ENCODE measurements around the gene PKNOX2. TPM values are rescaled to one million over a fixed set of nuclear protein-coding genes. Genes with fewer than 3 reads are reported as not detected.

Gene PKNOX2
- total RNA-seq, 1 donor: not detected

- no peak for DNase-seq (ENCODE audit: low read depth in 2 of 3, low spot score in 2 of 3)
Measured at GRCh38 chr11:125426818-125427528, 262.4 kb downstream of the PKNOX2 start.

GRCh38 chr11:125428486-125429173, 264.1 kb downstream of the PKNOX2 start:
- no peak for DNase-seq (ENCODE audit: low read depth in 2 of 3, low spot score in 2 of 3)

- peak in 2 of 3 donors; percentile 42 to 69 for DNase-seq (ENCODE audit: low read depth in 2 of 3, low spot score in 2 of 3)
Measured at GRCh38 chr11:125429174-125429707, 264.7 kb downstream of the PKNOX2 start.

DNA sequence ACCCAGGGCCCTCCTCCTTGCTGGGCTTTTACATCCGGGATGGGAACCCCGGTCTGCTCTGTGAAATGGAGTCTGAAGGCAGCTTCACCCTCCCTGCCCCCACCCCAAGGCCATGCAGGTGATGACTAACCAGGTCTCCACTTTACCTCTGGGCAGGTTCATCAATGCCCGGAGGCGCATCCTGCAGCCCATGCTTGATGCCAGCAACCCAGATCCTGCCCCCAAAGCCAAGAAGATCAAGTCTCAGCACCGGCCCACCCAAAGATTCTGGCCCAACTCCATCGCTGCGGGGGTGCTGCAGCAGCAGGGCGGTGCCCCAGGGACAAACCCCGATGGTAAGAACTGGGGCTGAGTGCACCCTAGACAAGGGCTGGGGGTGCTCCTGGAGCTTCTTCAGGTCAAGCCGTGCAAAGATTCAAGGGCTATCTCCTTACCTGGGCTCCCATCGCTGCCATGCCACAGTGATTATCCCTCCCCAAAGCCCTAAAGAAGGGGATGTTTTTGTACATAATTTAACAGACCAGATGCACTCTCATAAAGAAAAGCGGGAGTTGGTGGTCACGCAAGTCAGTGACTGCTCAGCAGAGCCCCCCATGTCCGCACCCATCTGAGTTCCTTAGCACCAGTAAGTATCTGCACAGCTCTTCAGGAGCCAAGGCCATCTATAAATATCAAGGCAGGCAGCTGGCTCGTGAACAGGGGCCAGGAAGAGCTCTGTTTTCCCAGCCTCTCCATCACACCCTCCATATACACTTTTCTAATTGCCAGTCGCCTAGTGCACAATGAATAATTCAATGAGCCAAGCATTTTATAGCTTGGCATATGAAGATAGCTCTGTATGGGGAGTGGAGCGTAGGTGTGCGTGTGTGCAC, 265.5 kb downstream of the PKNOX2 start:
- DNase-seq (ENCODE audit: low read depth in 2 of 3, low spot score in 2 of 3): no peak

GRCh38 chr11:125431009-125431408, 266.5 kb downstream of the PKNOX2 start:
- DNase-seq (ENCODE audit: low read depth in 2 of 3, low spot score in 2 of 3): no peak

DNA sequence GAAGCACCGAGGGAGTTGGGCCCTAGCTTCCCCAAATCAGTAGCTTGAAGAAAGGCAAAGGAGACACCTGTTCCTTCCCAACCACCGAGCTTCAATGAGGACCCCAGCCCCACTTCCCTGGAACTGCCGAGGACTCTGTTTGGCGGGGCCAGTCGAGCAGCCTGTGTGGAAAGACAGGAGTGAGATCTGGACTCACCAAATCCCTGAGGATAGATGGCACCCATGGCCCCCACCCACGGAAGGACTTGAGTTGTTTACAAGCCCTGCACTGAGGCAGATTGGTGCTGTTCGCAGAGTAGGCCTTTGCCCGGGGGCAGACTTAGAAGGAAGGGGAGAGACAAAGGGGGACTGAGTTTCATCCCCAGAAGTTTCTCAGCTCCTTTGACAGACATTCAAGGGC, 266.9 kb downstream of the PKNOX2 start:
- no peak for DNase-seq (ENCODE audit: low read depth in 2 of 3, low spot score in 2 of 3)

GRCh38 chr11:125433454-125434121, 269.0 kb downstream of the PKNOX2 start:
- DNase-seq (ENCODE audit: low read depth in 2 of 3, low spot score in 2 of 3): peak in 2 of 3 donors; percentile 14 to 33

DNA sequence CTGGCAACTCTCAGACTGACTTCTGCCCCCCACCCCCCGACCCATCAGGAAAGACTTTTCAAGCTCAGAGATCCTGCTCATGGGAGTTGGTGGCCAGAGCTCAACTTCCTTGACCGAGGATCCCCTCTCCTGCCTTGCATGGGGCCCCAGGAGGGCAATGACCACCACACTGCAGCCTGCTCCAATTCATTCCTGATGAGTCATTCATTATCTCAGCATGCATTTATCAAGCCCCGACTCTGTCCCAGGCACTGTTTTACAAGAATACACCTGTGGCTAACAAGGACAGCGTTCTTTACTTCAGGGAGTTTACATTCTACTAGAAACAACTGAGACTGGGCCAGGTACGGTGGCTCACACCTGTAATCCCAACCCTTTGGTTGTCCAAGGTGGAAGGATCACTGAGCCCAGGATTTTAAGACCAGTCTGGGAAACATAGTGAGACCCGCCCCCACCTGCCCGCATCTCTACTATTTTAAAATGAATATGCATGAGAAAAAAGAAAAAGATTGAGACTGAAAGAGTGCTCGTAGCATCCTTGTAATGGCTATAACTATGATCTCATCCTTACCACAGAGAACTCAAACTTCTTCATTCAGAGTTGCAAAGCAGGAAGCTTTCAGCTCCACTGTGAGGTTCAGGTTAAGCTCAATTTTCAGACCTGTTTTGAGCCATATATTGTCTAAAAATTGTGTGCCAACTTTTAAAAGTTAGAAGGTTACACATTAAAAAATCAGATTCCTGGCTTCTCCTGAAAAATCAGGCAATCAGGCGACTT, 271.1 kb downstream of the PKNOX2 start:
- DNase-seq (ENCODE audit: low read depth in 2 of 3, low spot score in 2 of 3): no peak

DNA sequence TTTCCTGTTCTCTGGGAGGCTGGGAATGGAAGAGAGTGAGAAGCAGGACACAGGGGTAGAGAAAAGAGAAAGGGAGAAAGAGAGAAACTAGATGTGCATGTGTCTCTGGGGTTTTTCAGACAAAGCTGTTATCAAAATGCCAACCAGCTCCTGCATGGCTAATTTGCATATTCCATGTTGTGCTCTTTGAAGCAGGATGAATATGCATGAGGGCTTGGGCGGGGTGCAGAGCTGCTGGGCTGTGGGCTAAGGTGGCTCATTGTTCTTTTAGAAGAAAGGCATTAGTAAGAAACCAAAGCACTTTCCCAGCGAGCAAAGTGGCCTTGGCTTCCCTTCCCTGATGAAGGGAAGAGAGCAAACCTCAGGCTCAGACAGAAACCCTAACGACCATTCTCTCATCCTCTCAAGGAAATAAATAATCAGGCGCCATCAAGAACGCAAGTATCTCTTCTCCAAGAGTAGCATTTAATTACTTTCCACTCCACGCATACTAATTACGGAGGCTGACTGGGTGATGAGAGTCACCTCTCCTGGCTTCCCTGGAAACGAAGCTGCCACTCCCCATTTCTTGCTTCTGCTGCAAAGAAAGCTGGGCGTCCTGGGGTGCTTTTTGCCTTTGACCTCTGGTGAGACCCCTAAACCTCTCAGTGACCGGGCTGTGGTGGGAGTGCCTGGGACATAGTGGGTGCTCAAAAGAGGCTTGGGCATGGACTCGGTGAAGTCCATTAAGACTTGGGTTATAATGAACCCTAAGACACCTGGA, 277.3 kb downstream of the PKNOX2 start:
- DNase-seq (ENCODE audit: low read depth in 2 of 3, low spot score in 2 of 3): no peak

DNA sequence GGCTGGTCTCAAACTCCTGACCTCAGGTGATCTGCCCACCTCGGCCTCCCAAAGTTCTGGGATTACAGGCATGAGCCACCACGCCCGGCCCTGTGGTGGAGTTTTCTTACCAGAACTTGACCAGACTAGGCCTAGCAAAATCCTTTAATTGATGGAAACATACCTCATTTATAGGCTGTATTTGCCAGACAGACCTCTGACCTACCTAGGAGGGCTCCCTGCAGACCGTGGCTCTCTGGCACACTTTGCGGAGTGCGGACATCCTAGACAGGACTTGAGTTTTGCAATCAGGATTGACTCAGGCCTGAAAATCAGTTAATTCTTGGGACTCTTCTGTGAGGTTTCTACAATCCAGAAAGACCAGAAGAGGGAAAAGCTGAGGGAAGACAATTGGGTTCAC, 278.4 kb downstream of the PKNOX2 start:
- DNase-seq (ENCODE audit: low read depth in 2 of 3, low spot score in 2 of 3): no peak

- no peak for DNase-seq (ENCODE audit: low read depth in 2 of 3, low spot score in 2 of 3)
Measured at GRCh38 chr11:125443767-125444311, 279.3 kb downstream of the PKNOX2 start.

DNA sequence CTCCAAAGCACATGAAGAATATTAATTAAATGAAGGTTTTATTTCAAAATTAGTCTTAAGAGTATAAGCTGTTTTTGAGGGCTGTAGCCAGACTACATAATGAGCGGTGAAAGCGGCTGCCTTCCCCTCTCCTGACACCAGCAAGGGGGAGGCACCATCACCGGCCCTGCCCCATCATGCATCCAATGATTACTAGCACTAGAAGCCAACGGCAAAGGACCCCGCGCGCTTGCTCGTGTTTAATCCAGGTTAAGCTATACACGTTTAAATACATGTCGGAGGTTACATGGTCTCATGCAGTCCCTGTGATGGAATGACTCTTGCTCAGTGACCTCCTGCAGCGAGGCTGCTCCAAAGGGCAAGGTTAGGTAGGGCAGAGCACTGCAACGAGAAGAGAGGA, 281.2 kb downstream of the PKNOX2 start:
- no peak for DNase-seq (ENCODE audit: low read depth in 2 of 3, low spot score in 2 of 3)

DNA sequence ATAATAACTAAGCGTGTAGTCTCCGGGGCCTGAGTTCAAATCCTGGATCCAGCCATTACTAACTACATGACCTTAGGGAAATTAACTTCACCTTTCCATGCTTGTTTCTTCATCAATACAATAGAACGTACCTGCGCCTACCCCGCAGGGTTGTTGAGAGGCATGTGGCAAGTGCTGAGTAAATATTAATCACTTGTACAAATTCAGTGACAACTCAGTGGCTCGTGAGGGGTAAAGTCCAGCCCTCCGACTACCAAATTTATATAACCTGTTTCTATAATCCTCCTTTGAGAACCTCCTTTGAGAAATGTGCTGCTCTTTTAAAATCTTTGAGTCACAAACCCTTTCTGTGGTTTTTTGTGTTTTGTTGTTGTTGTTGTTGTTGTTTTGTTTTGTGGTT, 281.7 kb downstream of the PKNOX2 start:
- no peak for DNase-seq (ENCODE audit: low read depth in 2 of 3, low spot score in 2 of 3)

GRCh38 chr11:125447721-125448120, 283.2 kb downstream of the PKNOX2 start:
- no peak for DNase-seq (ENCODE audit: low read depth in 2 of 3, low spot score in 2 of 3)

DNA sequence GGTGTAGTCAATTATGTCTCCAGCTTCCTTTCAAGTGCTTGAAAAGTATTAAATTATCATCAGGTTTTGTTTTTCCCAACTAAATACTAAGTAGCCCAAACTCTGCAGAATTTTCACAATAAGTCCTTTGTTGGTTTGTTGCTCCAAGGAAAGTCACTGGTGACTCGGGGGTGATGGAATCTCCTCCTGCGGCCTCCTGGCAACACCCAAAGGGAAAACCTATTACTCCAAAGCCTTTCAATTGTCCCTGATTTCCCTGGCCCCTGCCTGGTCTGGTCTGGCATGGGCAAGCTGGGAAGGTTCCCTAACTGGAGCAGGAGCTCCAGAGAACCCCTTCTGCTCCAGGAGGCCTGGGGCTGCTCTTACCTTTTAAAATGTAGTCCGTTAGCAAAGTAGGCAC, 283.6 kb downstream of the PKNOX2 start:
- DNase-seq (ENCODE audit: low read depth in 2 of 3, low spot score in 2 of 3): no peak

DNA sequence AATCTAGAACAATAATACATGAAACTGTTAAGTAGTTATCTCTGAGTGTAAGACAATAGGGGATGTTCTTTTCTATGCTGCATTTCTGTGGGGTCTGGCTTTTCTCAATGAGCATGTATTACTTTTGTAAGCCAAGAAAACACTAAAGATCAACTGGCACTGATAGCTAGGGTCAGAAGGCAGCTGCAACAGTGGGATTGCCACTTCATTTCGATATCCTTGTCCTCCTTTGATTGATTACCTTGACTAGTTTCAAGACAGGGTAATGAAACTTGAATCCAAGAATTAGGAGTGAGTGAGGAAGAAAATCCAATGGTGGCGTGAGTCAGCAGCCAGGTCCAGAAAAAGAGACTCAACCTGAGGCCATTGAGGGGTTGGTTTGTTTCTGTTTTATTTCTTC, 285.0 kb downstream of the PKNOX2 start:
- DNase-seq (ENCODE audit: low read depth in 2 of 3, low spot score in 2 of 3): no peak

GRCh38 chr11:125451400-125452124, 287.0 kb downstream of the PKNOX2 start:
- DNase-seq (ENCODE audit: low read depth in 2 of 3, low spot score in 2 of 3): peak in 2 of 3 donors; percentile 24 to 51

GRCh38 chr11:125452125-125452470, 287.5 kb downstream of the PKNOX2 start:
- DNase-seq (ENCODE audit: low read depth in 2 of 3, low spot score in 2 of 3): no peak
